ENCODE data around the gene CRABP1.

DNA sequence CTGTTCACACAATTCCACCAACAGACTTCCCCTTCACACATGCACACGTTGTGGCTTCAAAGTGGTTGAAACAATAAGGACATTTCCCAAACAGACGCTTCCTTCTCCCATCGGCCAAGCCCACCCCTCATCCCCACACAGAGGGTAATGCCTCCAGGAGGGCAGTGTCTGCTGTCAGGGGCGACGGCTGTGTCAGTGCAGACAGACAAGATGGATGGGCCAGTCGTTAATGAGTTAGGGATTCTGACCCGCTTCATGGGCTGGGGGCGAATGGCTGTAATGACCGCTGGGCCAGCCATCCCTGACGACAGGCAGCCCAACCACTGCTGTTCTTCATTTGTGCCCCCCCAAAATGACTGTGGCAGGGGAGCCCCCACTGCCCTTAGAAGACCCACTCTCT lies 20.6 kb upstream of the CRABP1 start:
- TF ChIP-seq CTCF (IDR thresholded peaks at IDR 0.05 in 4 of 5, conservative IDR thresholded peaks at IDR 0.05 in 1 of 5) (no peak), POLR2A (IDR thresholded peaks at IDR 0.05) (no peak)

All from gastrocnemius medialis (tissue), 4 donors.